Articular chondrocyte of knee joint (primary cell): ENCODE measurements around the gene TMEM130. TPM values are rescaled to one million over a fixed set of nuclear protein-coding genes. Genes with fewer than 3 reads are reported as not detected.
A peak's percentile ranks its signal among the peaks of the same experiment; 100 is the strongest.

ENCODE experiments used
- small RNA-seq: library from RNA; depleted of rRNA; stranded (forward); fragments of <200 nt; gene quantifications from one replicate; pipeline ENCODE3, GENCODE V24; 2012
- total RNA-seq: library from RNA; depleted of rRNA; stranded (reverse); fragments of >200 nt; gene quantifications from 2 replicates; pipeline ENCODE4 v1.2.3, GENCODE V29; 2012

Gene TMEM130, protein sequence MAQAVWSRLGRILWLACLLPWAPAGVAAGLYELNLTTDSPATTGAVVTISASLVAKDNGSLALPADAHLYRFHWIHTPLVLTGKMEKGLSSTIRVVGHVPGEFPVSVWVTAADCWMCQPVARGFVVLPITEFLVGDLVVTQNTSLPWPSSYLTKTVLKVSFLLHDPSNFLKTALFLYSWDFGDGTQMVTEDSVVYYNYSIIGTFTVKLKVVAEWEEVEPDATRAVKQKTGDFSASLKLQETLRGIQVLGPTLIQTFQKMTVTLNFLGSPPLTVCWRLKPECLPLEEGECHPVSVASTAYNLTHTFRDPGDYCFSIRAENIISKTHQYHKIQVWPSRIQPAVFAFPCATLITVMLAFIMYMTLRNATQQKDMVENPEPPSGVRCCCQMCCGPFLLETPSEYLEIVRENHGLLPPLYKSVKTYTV
- total RNA-seq: 0.26 and 0.54 TPM in 2 replicates

DNA sequence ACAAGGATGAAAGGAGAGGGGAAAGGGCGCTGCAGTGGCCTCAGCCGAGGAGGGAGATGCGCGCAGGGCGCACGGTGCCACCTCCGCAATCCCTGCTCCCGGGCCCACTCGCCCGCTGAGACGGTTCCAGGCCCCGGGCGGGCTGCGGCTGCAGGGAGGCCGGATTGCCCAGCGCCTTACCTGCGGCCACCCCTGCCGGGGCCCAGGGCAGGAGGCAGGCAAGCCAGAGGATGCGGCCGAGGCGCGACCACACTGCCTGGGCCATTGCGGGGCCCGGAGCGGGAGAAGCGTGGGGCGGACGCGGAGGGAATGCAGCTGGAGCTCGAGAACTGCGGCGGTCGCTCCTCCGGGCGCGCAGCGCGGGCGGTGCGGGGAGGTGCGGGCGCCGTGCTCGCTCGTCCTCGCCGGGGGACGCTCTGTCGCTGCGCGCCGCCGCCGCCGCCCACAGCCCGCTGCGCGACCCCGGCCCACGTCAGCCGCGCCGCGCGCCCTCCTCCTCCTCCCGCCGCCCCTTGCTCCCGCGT is at the start of gene TMEM130:
Gene TMEM130 (minus strand): TSS at position 418 of the 524 bp plus-strand sequence. CDS start 153 bp downstream, at position 265.

DNA sequence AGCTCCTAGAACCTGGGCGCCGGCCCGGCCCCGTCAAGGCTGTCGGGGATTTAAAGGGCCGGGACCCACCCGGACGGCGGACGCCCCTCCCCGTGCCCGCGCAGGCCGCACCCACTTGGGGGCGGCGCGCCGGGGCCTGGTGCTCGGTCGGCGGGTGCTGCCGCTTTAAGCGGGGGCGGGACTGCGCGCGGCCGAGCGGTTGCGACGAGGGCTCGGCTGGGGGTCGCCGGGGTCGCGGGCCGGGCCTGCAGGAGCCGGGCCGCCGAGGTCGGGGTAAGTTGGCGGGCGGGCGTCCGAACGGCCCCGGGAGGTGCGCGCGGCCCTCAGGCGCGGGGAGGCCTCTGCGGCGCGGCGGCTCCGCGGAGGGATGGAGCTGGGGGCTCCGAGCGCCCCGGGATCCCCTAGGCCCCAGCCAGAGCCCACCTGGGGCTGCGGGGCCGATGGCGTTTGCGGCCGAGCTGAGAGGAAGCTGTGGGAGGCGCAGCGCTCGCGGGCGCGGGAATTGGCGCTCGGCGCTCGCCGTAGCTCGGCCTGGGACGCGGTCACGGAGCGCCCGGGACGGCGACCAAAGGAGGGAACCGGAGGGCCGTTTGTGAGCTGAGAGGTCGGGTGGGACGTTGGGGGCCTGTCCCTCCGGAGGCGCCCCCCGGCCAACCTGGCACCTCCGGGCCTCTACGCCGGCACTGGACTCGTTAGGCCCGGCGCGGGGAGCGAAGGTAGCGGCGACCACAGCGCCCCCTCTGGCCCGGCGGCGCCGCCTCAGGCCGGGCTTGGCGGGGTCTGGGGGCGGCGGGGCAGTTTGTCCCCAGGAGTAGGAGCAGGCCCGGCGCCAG is 8.8 kb upstream of the TMEM130 start, which contains the start of gene TRRAP:
Gene TRRAP (plus strand): TSS at position 168 of the 833 bp plus-strand sequence. CDS start 2,619 bp downstream, outside the sequence.

Small RNA genes lying within 50 kb of the gene (small RNA-seq; reads per million reads assigned to genes)
- 22.3 reads per million, percentile 96 among the genes with 10 or more reads in this experiment for gene MIR3609

Other genes starting within 250 kb of the TMEM130 start
- gene TRRAP, start 8.5 kb upstream of the TMEM130 start, total RNA-seq: 17.9 and 18.3 TPM in 2 replicates